Germinal center (tissue), 1 donor: ENCODE measurements around the gene ZNRF3.
A peak's percentile ranks its signal among the peaks of the same experiment; 100 is the strongest.
"Not testable (repeated sequence)": the region's sequence is repeated elsewhere in the genome, so short reads cannot be mapped to it uniquely, and the experiment has no call there.

ENCODE experiments used
- DNase-seq: peaks from one replicate; pipeline ENCODE4 v3.0.0; 2012; ENCODE audit warnings: mixed read lengths, low spot score

Gene ZNRF3

GRCh38 chr22:28908810-28909209, 25.4 kb downstream of the ZNRF3 start:
- not testable (repeated sequence) for DNase-seq

GRCh38 chr22:28909375-28909774, 26.0 kb downstream of the ZNRF3 start:
- no peak for DNase-seq

- no peak for DNase-seq
Measured at GRCh38 chr22:28910569-28911303, 27.4 kb downstream of the ZNRF3 start.

- no peak for DNase-seq
Measured at GRCh38 chr22:28911304-28911690, 27.9 kb downstream of the ZNRF3 start.

- DNase-seq = no peak
Measured at GRCh38 chr22:28911777-28912669, 28.7 kb downstream of the ZNRF3 start.

- no peak for DNase-seq
Measured at GRCh38 chr22:28914201-28914600, 30.8 kb downstream of the ZNRF3 start.

- DNase-seq = no peak
Measured at GRCh38 chr22:28915969-28916368, 32.6 kb downstream of the ZNRF3 start.

- DNase-seq = no peak
Measured at GRCh38 chr22:28917747-28918549, 34.6 kb downstream of the ZNRF3 start.

GRCh38 chr22:28918550-28919271, 35.3 kb downstream of the ZNRF3 start:
- DNase-seq = no peak

- DNase-seq = no peak
Measured at GRCh38 chr22:28920757-28921584, 37.6 kb downstream of the ZNRF3 start.

GRCh38 chr22:28921585-28921879, 38.2 kb downstream of the ZNRF3 start:
- DNase-seq = no peak

- DNase-seq = no peak
Measured at GRCh38 chr22:28922540-28923244, 39.3 kb downstream of the ZNRF3 start.

- no peak for DNase-seq
Measured at GRCh38 chr22:28923826-28924732, 40.7 kb downstream of the ZNRF3 start.

- DNase-seq = no peak
Measured at GRCh38 chr22:28925916-28926315, 42.5 kb downstream of the ZNRF3 start.

GRCh38 chr22:28927630-28928029, 44.3 kb downstream of the ZNRF3 start:
- no peak for DNase-seq

GRCh38 chr22:28929197-28929596, 45.8 kb downstream of the ZNRF3 start:
- DNase-seq = no peak

- peak; percentile 53 for DNase-seq
Measured at GRCh38 chr22:28930357-28931007, 47.1 kb downstream of the ZNRF3 start.

- DNase-seq = no peak
Measured at GRCh38 chr22:28931844-28932567, 48.6 kb downstream of the ZNRF3 start.
